Measurements from ENCODE around the gene ADIPOR1.

GRCh38 chr1:202923533-202923932 lies 34.6 kb downstream of the ADIPOR1 start:
- no peak for TF ChIP-seq GATA3 (IDR thresholded peaks at IDR 0.05; ENCODE audit: low read depth, low read length)
- no peak for TF ChIP-seq GATA2 (IDR thresholded peaks at IDR 0.05; ENCODE audit: low read depth, low read length)
